Measurements from ENCODE around the gene HNF4A. TPM values are rescaled to one million over a fixed set of nuclear protein-coding genes. Genes with fewer than 3 reads are reported as not detected.

Gene HNF4A
- polyA plus RNA-seq, 1 donor from 2014 or later, result not detected

- H3F3A ChIP-seq (ENCODE audit: insufficient read depth, low read length, poor library complexity, severe bottlenecking), result no peaks in the 10 kb centered on the region
- H3K79me2 ChIP-seq (replicated peaks; ENCODE audit: insufficient read depth, low read length), result no peaks in the 10 kb centered on the region
- no peaks in the 10 kb centered on the region for H3K36me3 ChIP-seq (ENCODE audit: insufficient read depth, low read length)
- no peaks in the 10 kb centered on the region for H4K20me1 ChIP-seq (ENCODE audit: insufficient read depth)
- no peak for TF ChIP-seq SMC3 (conservative IDR thresholded peaks at IDR 0.05; ENCODE audit: poor library complexity)
- H3K27ac ChIP-seq (ENCODE audit: low read length), result no peak overlapping the region
- no peaks in the 10 kb centered on the region for H3K9me3 ChIP-seq (ENCODE audit: low read length)
- no peak overlapping the region for H3K4me2 ChIP-seq (ENCODE audit: low read length)
- H2AFZ ChIP-seq (ENCODE audit: low read depth, low read length), result no peak overlapping the region
- H3K4me3 ChIP-seq (ENCODE audit: low read length), result no peak overlapping the region
- H3K9ac ChIP-seq (ENCODE audit: low read length), result no peak overlapping the region
- no peaks in the 10 kb centered on the region for H3K9me2 ChIP-seq (ENCODE audit: insufficient read depth, low read length)
- H3K27me3 ChIP-seq (ENCODE audit: insufficient read depth, low read depth, low read length), result no peaks in the 10 kb centered on the region
These were observed 65.0 kb downstream of the HNF4A start for GRCh38 chr20:44420497-44420896.

GRCh38 chr20:44422083-44422482, 66.6 kb downstream of the HNF4A start:
- Histone ChIP-seq H3K4me2 (ENCODE audit: low read length) (no peak overlapping the region), H3K4me3 (ENCODE audit: low read length) (no peak overlapping the region), H3K36me3 (ENCODE audit: insufficient read depth, low read length) (no peaks in the 10 kb centered on the region), H3K9ac (ENCODE audit: low read length) (no peak overlapping the region), H4K20me1 (ENCODE audit: insufficient read depth) (no peaks in the 10 kb centered on the region), H3F3A (ENCODE audit: insufficient read depth, low read length, poor library complexity, severe bottlenecking) (no peaks in the 10 kb centered on the region), H3K27ac (ENCODE audit: low read length) (no peak overlapping the region), H3K27me3 (ENCODE audit: insufficient read depth, low read depth, low read length) (no peaks in the 10 kb centered on the region), H3K9me2 (ENCODE audit: insufficient read depth, low read length) (no peaks in the 10 kb centered on the region), H2AFZ (ENCODE audit: low read depth, low read length) (no peak overlapping the region), H3K9me3 (ENCODE audit: low read length) (no peaks in the 10 kb centered on the region), H3K79me2 (replicated peaks; ENCODE audit: insufficient read depth, low read length) (no peaks in the 10 kb centered on the region)
- TF ChIP-seq TAF1 (IDR thresholded peaks at IDR 0.05; ENCODE audit: low read depth) (no peak), CTCF (IDR thresholded peaks at IDR 0.05; ENCODE audit: poor library complexity, severe bottlenecking) (no peak), REST (IDR thresholded peaks at IDR 0.05; ENCODE audit: borderline replicate concordance) (no peak), MXI1 (conservative IDR thresholded peaks at IDR 0.05; ENCODE audit: poor library complexity, severe bottlenecking) (no peak), SMC3 (conservative IDR thresholded peaks at IDR 0.05; ENCODE audit: poor library complexity) (no peak), RAD21 (conservative IDR thresholded peaks at IDR 0.05) (no peak), EP300 (conservative IDR thresholded peaks at IDR 0.05; ENCODE audit: poor library complexity, severe bottlenecking) (no peak), EZH2 (IDR thresholded peaks at IDR 0.05; ENCODE audit: borderline replicate concordance, insufficient read depth, low read length, poor library complexity, severe bottlenecking) (no peak), POLR2AphosphoS5 (IDR thresholded peaks at IDR 0.05) (no peak)

- no peaks in the 10 kb centered on the region for H3K36me3 ChIP-seq (ENCODE audit: insufficient read depth, low read length)
These were observed 68.0 kb downstream of the HNF4A start for GRCh38 chr20:44423480-44423879.

More at GRCh38 chr20:44423480-44423879, 68.0 kb downstream of the HNF4A start:
- no peak for TF ChIP-seq MXI1 (conservative IDR thresholded peaks at IDR 0.05; ENCODE audit: poor library complexity, severe bottlenecking)
- no peak for TF ChIP-seq EP300 (conservative IDR thresholded peaks at IDR 0.05; ENCODE audit: poor library complexity, severe bottlenecking)
- no peak for TF ChIP-seq CTCF (IDR thresholded peaks at IDR 0.05; ENCODE audit: poor library complexity, severe bottlenecking)
- TF ChIP-seq POLR2AphosphoS5 (IDR thresholded peaks at IDR 0.05), result no peak
- no peak for TF ChIP-seq TAF1 (IDR thresholded peaks at IDR 0.05; ENCODE audit: low read depth)
- TF ChIP-seq EZH2 (IDR thresholded peaks at IDR 0.05; ENCODE audit: borderline replicate concordance, insufficient read depth, low read length, poor library complexity, severe bottlenecking), result no peak
- TF ChIP-seq SMC3 (conservative IDR thresholded peaks at IDR 0.05; ENCODE audit: poor library complexity), result no peak
- no peak overlapping the region for H3K9ac ChIP-seq (ENCODE audit: low read length)
- H2AFZ ChIP-seq (ENCODE audit: low read depth, low read length), result no peak overlapping the region
- H3K79me2 ChIP-seq (replicated peaks; ENCODE audit: insufficient read depth, low read length), result no peaks in the 10 kb centered on the region
- no peak overlapping the region for H3K4me3 ChIP-seq (ENCODE audit: low read length)
- H3K9me2 ChIP-seq (ENCODE audit: insufficient read depth, low read length), result no peaks in the 10 kb centered on the region
- H3F3A ChIP-seq (ENCODE audit: insufficient read depth, low read length, poor library complexity, severe bottlenecking), result no peaks in the 10 kb centered on the region
- H4K20me1 ChIP-seq (ENCODE audit: insufficient read depth), result no peaks in the 10 kb centered on the region
- H3K27ac ChIP-seq (ENCODE audit: low read length), result no peak overlapping the region
- H3K9me3 ChIP-seq (ENCODE audit: low read length), result no peaks in the 10 kb centered on the region
- no peak overlapping the region for H3K4me2 ChIP-seq (ENCODE audit: low read length)
- no peaks in the 10 kb centered on the region for H3K27me3 ChIP-seq (ENCODE audit: insufficient read depth, low read depth, low read length)
